Stimulated activated CD8-positive, alpha-beta memory T cell treated with anti-CD3 and anti-CD28 coated beads, Interleukin-2, amount 100 ng/mL, for 1 hour (primary cell): ENCODE results near the gene SLC15A4.

ENCODE experiments used
- DNase-seq, 2 donors: peaks; one replicate each; pipeline ENCODE4 v3.0.0-alpha.2; 2020; ENCODE audit warnings: low read depth in 2 of 2

The SLC15A4 gene

DNA sequence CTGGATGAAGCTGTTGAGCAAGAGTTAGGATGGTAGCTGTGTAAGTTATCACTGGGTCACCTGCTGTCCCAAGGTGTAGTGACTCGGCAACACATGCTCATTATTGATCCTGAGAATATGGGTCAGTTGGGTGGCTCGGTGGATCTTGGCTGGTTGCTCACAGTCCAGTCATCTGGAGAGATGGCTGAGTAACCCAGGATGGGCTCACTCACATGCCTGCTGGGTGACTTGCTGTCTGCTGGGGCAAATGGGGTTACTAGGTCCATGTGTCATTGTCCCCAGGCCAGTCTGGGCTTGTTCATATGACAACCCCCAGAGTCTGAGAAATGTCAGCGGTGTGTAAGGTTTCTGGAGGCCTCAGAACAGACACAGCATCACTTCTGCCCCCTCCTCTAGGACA is 69.5 kb downstream of the SLC15A4 start:
- no peak for DNase-seq

DNA sequence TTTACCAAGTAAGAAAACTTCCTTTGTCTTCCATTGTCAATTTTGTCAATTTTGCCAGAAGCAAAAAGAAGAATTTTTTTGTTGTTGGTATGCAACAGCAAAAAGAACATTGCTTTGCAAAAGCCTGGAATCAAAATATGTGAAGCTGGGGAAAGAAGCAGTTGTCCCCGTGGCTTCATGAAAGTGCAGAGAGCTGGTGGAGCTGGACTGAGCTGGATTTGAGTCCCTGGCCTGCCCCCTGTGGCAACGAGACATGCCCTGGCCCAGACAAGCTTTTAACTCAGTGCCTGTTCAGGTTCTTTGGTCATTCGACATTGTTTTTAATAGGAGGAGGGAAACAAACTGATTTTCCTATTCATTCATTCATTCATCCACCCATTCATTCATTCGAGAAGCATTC is 70.3 kb downstream of the SLC15A4 start:
- no peak for DNase-seq

DNA sequence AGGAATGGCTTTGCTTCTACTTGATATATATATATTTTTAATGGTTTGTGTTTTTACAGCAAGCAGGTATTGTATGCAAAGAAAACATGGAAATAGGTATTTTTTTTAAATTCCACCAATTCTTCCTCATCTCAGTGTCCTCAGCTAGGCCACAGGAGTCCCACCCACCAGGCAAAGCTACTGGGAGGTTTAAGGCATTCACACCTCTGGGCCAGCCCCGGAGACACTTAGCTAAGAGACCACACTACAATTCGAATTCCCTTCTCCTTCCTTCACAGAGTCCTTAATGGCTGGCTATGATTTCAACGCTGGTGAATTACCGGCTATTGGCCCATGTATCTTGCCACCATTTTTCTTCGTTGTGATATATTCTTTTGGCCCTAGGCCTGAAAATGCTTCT is 71.4 kb downstream of the SLC15A4 start:
- no peak for DNase-seq

DNA sequence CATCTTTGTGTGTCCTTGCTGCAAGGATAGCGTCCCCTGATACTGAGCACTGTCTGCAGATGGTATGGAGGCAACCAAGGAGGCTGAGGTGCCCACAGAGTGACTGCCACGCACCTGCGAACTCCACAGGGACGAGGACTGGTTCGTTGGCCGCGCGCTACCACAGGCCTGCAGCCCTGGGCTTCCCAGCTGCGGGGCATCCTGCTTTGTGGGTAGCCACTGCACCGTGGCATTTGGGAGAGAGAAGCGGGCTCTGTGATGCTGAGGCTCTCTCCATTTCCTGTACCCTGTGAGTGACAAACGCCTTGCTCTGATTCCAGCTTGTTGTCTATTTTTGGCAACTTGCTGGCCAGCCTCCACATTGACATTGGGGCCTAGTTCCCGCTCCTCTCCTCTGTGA is 76.3 kb downstream of the SLC15A4 start:
- DNase-seq = no peak

DNA sequence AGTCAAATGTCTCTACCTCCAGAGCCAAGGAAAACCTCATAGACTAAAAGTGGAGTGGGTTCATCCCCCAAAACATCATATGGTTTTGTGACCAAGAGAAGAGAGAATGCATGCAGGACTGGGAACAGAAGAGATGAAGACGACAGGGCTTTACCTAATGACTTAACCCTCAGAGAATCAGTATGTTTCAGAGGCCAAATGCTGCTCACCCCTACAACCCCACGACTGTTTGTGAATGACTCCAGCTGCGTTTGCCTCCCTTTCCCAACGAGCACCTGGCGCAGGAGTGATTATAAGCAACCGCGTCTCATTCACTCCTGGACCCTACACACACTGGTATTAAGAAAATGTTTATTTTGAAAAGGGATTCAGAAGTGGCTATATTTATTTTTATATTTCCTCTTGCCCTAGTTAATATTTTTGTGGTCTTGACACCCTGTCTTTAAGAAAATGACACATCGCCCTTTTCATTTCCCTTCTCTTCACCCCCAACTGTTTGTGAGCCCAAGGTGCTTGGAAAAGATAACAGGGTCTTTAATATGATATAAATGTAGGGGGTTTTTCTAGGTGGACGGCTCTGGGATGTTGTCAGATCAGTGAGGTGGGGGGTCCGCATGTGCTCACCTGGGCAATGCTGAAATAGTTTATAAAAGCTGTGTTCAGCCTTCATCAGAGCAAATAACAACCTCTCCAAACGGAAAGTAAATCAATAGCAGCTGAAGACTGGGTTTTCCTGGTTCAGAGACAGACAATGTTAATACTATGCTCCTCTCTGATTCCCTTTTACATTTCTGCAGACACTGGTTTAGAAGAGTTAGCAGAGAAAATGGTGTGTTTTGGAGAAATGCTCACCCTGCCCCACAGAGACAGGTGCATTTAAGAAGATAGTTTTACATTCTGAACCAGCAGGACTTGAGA is 77.7 kb downstream of the SLC15A4 start:
- no peak for DNase-seq

DNA sequence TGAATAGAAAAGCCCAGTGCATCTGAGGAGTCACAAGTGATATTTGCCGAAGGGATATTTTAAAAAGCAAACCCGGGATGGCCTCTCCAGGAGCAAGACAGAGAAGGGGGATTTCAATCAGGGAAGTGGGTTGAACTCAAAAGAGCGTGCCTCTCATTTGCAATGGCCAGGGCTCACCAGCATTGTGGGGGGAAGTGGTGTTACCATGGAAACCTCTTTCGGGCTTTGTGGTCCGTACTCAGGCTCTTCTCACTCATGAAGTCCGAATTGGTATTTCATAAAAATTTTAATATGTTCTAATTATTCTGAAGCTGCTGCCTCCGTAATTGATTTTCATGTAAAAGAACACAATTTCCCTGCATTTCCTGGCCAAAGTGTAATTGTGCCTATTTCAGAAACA is 79.8 kb downstream of the SLC15A4 start:
- DNase-seq = no peak
